H1 (cell line): ENCODE data around the gene ARAP3. TPM values are rescaled to one million over a fixed set of nuclear protein-coding genes. Genes with fewer than 3 reads are reported as not detected.
A peak's percentile ranks its signal among the peaks of the same experiment; 100 is the strongest.

Source experiments
- CTCF ChIA-PET: fragments of 300-600 bp; sonication (Branson Sonifier 250); formaldehyde crosslinking; loops from one replicate; lab custom pipeline; 2021; ENCODE audit not compliant: partially characterized antibody; lab: Charles Lee
- POLR2A ChIA-PET: fragments of 300-600 bp; sonication (Branson Sonifier 250); formaldehyde crosslinking; loops from one replicate; lab custom pipeline; 2021; ENCODE audit warnings: inconsistent platforms; ENCODE audit not compliant: partially characterized antibody; lab: Charles Lee
- DNase-seq, 2 experiments: peaks; one replicate each; pipeline versions ENCODE4 v3.0.0 to v3.0.0-alpha.2; 2010 to 2022; ENCODE audit warnings: low spot score in 2 of 2, low read depth in 1 of 2, mixed read lengths in 1 of 2
- FAIRE-seq: peaks from 2 replicates; lab custom pipeline; 2011; peaks lifted over from hg19 to GRCh38; lab: Jason Lieb, UNC
- H2AFZ ChIP-seq: 2 replicates; pipeline ENCODE4 v1.8.1; 2012; ENCODE audit warnings: low read length, inconsistent platforms
- H2AK5ac ChIP-seq: 2 replicates; pipeline ENCODE4 v1.6.1; 2013; ENCODE audit warnings: low read depth, low read length
- H2BK120ac ChIP-seq: replicated peaks from 2 replicates; pipeline ENCODE3; 2013; ENCODE audit warnings: low read depth, low read length, inconsistent platforms
- H2BK12ac ChIP-seq: 2 replicates; pipeline ENCODE4 v1.6.1; 2013; ENCODE audit warnings: low read depth, low read length
- H2BK15ac ChIP-seq: 2 replicates; pipeline ENCODE4 v1.6.1; 2013; ENCODE audit warnings: low read length
- H2BK20ac ChIP-seq: 2 replicates; pipeline ENCODE4 v1.6.1; 2013; ENCODE audit warnings: low read length
- H2BK5ac ChIP-seq: 2 replicates; pipeline ENCODE4 v1.6.1; 2013; ENCODE audit warnings: low read depth, low read length
- H3K14ac ChIP-seq: 2 replicates; pipeline ENCODE4 v1.6.1; 2013; ENCODE audit warnings: inconsistent platforms; ENCODE audit not compliant: insufficient read length
- H3K18ac ChIP-seq: 2 replicates; pipeline ENCODE4 v1.6.1; 2013; ENCODE audit warnings: low read length; ENCODE audit errors: extremely low read depth
- H3K23ac ChIP-seq: 2 replicates; pipeline ENCODE4 v1.6.1; 2013; ENCODE audit warnings: inconsistent platforms; ENCODE audit not compliant: insufficient read length
- H3K23me2 ChIP-seq: 2 replicates; pipeline ENCODE4 v1.6.1; 2013; ENCODE audit warnings: low read depth, low read length
- H3K27ac ChIP-seq: 2 replicates; pipeline ENCODE4 v1.6.1; 2011; ENCODE audit warnings: low read depth, low read length, inconsistent platforms
- H3K27me3 ChIP-seq, 4 experiments: replicated peaks in 1 of 4; 1 replicate in 1 of 4; 2 replicates in 3 of 4; pipeline versions ENCODE4 v1.6.1 to v1.8.1; 2011 to 2013; ENCODE audit warnings: low read length in 3 of 4, mild to moderate bottlenecking in 3 of 4, inconsistent platforms in 2 of 4, mixed read lengths in 2 of 4, moderate library complexity in 1 of 4; ENCODE audit not compliant: control insufficient read depth in 3 of 4, insufficient read depth in 3 of 4; ENCODE audit errors: extremely low read depth in 1 of 4
- H3K36me3 ChIP-seq, 4 experiments: 2 replicates each; pipeline versions ENCODE4 v1.6.1 to v1.8.1; 2011 to 2013; ENCODE audit warnings: mild to moderate bottlenecking in 4 of 4, low read length in 3 of 4, moderate library complexity in 2 of 4, control low read depth in 1 of 4, inconsistent platforms in 1 of 4; ENCODE audit not compliant: insufficient read depth in 4 of 4, control insufficient read depth in 2 of 4
- H3K4ac ChIP-seq: replicated peaks from 2 replicates; pipeline ENCODE3; 2013; ENCODE audit warnings: low read length, low read depth, mixed read lengths, inconsistent platforms; ENCODE audit not compliant: insufficient read length
- H3K4me1 ChIP-seq, 4 experiments: replicated peaks in 1 of 4; 1 replicate in 1 of 4; 2 replicates in 3 of 4; pipeline versions ENCODE4 v1.6.1 to v1.8.1; 2011 to 2013; ENCODE audit warnings: low read length in 3 of 4, inconsistent platforms in 2 of 4, mixed read lengths in 1 of 4; ENCODE audit not compliant: insufficient read depth in 4 of 4, control insufficient read depth in 3 of 4
- H3K4me2 ChIP-seq, 2 experiments: 2 replicates each; pipeline versions ENCODE4 v1.6.1 to v1.8.1; 2011 to 2013; ENCODE audit warnings: low read depth in 2 of 2, low read length in 2 of 2, control low read depth in 1 of 2, inconsistent platforms in 1 of 2, mild to moderate bottlenecking in 1 of 2; ENCODE audit not compliant: insufficient read depth in 1 of 2
- H3K4me3 ChIP-seq, 4 experiments: fragments of 200-600, 300-600 bp in 1 of 4; sonication (generic), shearing (Covaris generic), sonication (Bioruptor Twin) in 1 of 4; 2 replicates each; pipeline versions ENCODE4 v1.5.1 to v1.8.1; 2011 to 2016; ENCODE audit warnings: low read length in 4 of 4, low read depth in 3 of 4, control low read depth in 2 of 4, inconsistent platforms in 2 of 4, mild to moderate bottlenecking in 2 of 4, mixed read lengths in 1 of 4, moderate library complexity in 1 of 4; ENCODE audit not compliant: insufficient read depth in 2 of 4; ENCODE audit errors: extremely low read depth in 1 of 4
- H3K56ac ChIP-seq: replicated peaks from 2 replicates; pipeline ENCODE3; 2013; ENCODE audit warnings: low read depth, mild to moderate bottlenecking, mixed read lengths, low read length, inconsistent platforms; ENCODE audit not compliant: insufficient read length
- H3K79me1 ChIP-seq: 2 replicates; pipeline ENCODE4 v1.6.1; 2013; ENCODE audit warnings: low read depth, low read length, control low read depth
- H3K79me2 ChIP-seq, 2 experiments: 2 replicates each; pipeline versions ENCODE4 v1.6.1 to v1.8.1; 2012 to 2013; ENCODE audit warnings: low read length in 2 of 2, mild to moderate bottlenecking in 2 of 2, inconsistent platforms in 1 of 2; ENCODE audit not compliant: insufficient read depth in 2 of 2, control insufficient read depth in 1 of 2
- H3K9ac ChIP-seq, 4 experiments: replicated peaks in 1 of 4; 1 replicate in 1 of 4; 2 replicates in 3 of 4; pipeline versions ENCODE4 v1.6.1 to v1.8.1; 2011 to 2013; ENCODE audit warnings: low read depth in 3 of 4, low read length in 3 of 4, control low read depth in 2 of 4, mild to moderate bottlenecking in 2 of 4, moderate library complexity in 2 of 4, inconsistent platforms in 1 of 4; ENCODE audit errors: extremely low read depth in 1 of 4
- H3K9me3 ChIP-seq, 2 experiments: 2 replicates each; pipeline versions ENCODE4 v1.6.1 to v1.8.1; 2012 to 2013; ENCODE audit warnings: mild to moderate bottlenecking in 2 of 2, moderate library complexity in 2 of 2, control low read depth in 1 of 2, inconsistent platforms in 1 of 2, low read depth in 1 of 2, low read length in 1 of 2, mixed read lengths in 1 of 2; ENCODE audit not compliant: insufficient read depth in 2 of 2
- H4K20me1 ChIP-seq, 2 experiments: replicated peaks in 1 of 2; 2 replicates each; pipeline versions ENCODE3 to v1.8.1; 2011 to 2013; ENCODE audit warnings: inconsistent platforms in 2 of 2, low read length in 2 of 2, mild to moderate bottlenecking in 1 of 2; ENCODE audit not compliant: insufficient read depth in 2 of 2, control insufficient read depth in 1 of 2
- H4K5ac ChIP-seq: 2 replicates; pipeline ENCODE4 v1.6.1; 2013; ENCODE audit warnings: low read length, low read depth, mixed read lengths, inconsistent platforms; ENCODE audit not compliant: insufficient read length
- H4K8ac ChIP-seq: 2 replicates; pipeline ENCODE4 v1.8.0; 2013; ENCODE audit warnings: mild to moderate bottlenecking, moderate library complexity, low read length, inconsistent platforms; ENCODE audit not compliant: insufficient read depth; ENCODE audit errors: extremely low read depth
- H4K91ac ChIP-seq: replicated peaks from 2 replicates; pipeline ENCODE3; 2013; ENCODE audit warnings: low read length, mixed read lengths, inconsistent platforms; ENCODE audit not compliant: insufficient read length
- KDM1A ChIP-seq: fragments of 200-600, 300-600 bp; sonication (generic); IDR thresholded peaks from 2 replicates; pipeline ENCODE4 v1.7.1; 2016; ENCODE audit warnings: mild to moderate bottlenecking, low read length, borderline replicate concordance
- SAP30 ChIP-seq: fragments of 300-600 bp; sonication (generic); IDR thresholded peaks from 2 replicates; pipeline ENCODE4 v1.7.1; 2012; ENCODE audit warnings: low read length, moderate library complexity, mild to moderate bottlenecking, inconsistent platforms; ENCODE audit not compliant: insufficient read depth, insufficient replicate concordance
- polyA plus RNA-seq, 7 experiments: library from polyadenylated mRNA; depleted of rRNA in 3 of 7; stranded (reverse) in 5 of 7; unstranded in 2 of 7; fragments of >200 nt in 5 of 7; fragments of 200-250 nt in 2 of 7; gene quantifications; 1 replicate in 5 of 7; 2 replicates in 1 of 7; 4 replicates in 1 of 7; pipeline versions ENCODE4 v1.2.1 to v1.2.3, GENCODE V29; 2011 to 2013; ENCODE audit warnings: missing spikeins in 2 of 7, mixed read lengths in 2 of 7
- total RNA-seq: library from RNA; stranded (reverse); fragmentation: NEBNext Ultra II Directional; extraction: Animal tissue kit (Norgen Biotek cat#: 25700); gene quantifications from 2 replicates; pipeline ENCODE4 v1.2.1, GENCODE V29; 2021

ARAP3 gene
- total and polyA plus RNA-seq, 2 of the 8 experiments (the other 6 are each of a cell fraction or from before 2014, with no cell fraction given): 14.4 to 48.6 TPM

DNA sequence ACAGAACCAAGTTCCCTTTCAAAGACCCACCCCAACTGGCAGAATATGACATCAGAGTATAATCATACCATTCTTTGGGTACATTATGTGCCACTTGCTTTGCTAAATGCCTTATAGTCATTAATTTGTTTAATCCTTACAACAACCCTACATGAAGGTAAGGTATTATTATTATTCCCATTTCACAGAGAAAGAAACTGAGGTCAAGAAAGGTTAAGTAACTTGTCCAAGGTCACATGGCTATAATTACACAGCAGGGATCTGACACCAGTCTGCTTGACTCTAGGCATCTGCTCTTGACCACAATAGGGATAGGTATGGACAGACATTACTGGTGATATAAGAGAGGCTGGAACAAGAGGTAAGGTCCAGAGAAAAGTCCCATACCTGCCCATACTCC is 32.1 kb downstream of the ARAP3 start:
- Histone ChIP-seq H2BK120ac (no peak overlapping the region), H3K23me2 (peaks cover 3% of the 10 kb centered on the region; the same call in 1 of the 2 replicates), H4K20me1 (peaks cover 0 to 2% of the 10 kb centered on the region in 2 experiments), H3K56ac (no peak overlapping the region), H2BK5ac (no peak overlapping the region), H4K5ac (no peak overlapping the region), H3K14ac (no peak overlapping the region), H2BK15ac (no peak overlapping the region), H4K91ac (no peak overlapping the region), H4K8ac (no peak overlapping the region), H3K27me3 (no peaks in the 10 kb centered on the region; a peak in 1 of 7 replicates), H3K36me3 (peaks cover 0 to 13% (median 6%) of the 10 kb centered on the region in 4 experiments; a peak in 4 of 8 replicates), H2AFZ (no peak overlapping the region), H2BK12ac (no peak overlapping the region), H3K27ac (no peak overlapping the region), H3K9ac (no peak overlapping the region), H3K4me2 (peak overlapping the region; percentile 90 to 97; a peak in 2 of 4 replicates), H2AK5ac (no peak overlapping the region), H3K4ac (no peak overlapping the region), H2BK20ac (no peak overlapping the region), H3K9me3 (no peaks in the 10 kb centered on the region), H3K18ac (no peak overlapping the region), H3K4me1 (peaks cover 2 to 8% (median 6%) of the 10 kb centered on the region in 4 experiments; a peak in 6 of 7 replicates), H3K23ac (no peak overlapping the region), H3K79me2 (no peaks in the 10 kb centered on the region), H3K79me1 (peaks cover 3% of the 10 kb centered on the region; the same call in 1 of the 2 replicates), H3K4me3 (peak overlapping the region in 1 of 4 experiments; percentile 83; a peak in 1 of 8 replicates)
- CTCF ChIA-PET: interaction anchor here (1.3 to 4.2 kb wide), 4 partner anchors 12 to 31 kb away, joined by 3 to 21 read pairs (median 8); partner anchors contain the start of gene DIAPH1
- TF ChIP-seq SAP30 (no peak), KDM1A (peak; percentile 44; the same call in 1 of the 2 replicates)
- no peak for DNase-seq
- POLR2A ChIA-PET: interaction anchor here (1.8 to 7.3 kb wide), 2 partner anchors 12 to 26 kb away, joined by 3 to 96 read pairs; partner anchors contain the start of genes HDAC3 and RELL2
- no peak for FAIRE-seq
